Cardiac fibroblast (primary cell): ENCODE data around the gene DDX56.
"Not testable (repeated sequence)": the region's sequence is repeated elsewhere in the genome, so short reads cannot be mapped to it uniquely, and the experiment has no call there.

ENCODE experiments used
- DNase-seq, 2 donors: peaks; one replicate each; pipeline versions ENCODE4 v3.0.0 to v3.0.0-alpha.2; 2010; ENCODE audit warnings: low read depth in 2 of 2
- H3K4me3 ChIP-seq, 2 donors: replicated peaks in 1 of 2; 1 replicate in 1 of 2; 2 replicates in 1 of 2; pipeline ENCODE4 v1.5.1; 2011; ENCODE audit warnings: low read depth in 2 of 2, low read length in 2 of 2, mild to moderate bottlenecking in 2 of 2, moderate library complexity in 1 of 2
- TF ChIP-seq, protein P1 (sequence below): IDR thresholded peaks from one replicate; pipeline ENCODE4 v1.5.1; 2011; ENCODE audit warnings: low read depth, mild to moderate bottlenecking, low read length, inconsistent platforms

The DDX56 gene

DNA sequence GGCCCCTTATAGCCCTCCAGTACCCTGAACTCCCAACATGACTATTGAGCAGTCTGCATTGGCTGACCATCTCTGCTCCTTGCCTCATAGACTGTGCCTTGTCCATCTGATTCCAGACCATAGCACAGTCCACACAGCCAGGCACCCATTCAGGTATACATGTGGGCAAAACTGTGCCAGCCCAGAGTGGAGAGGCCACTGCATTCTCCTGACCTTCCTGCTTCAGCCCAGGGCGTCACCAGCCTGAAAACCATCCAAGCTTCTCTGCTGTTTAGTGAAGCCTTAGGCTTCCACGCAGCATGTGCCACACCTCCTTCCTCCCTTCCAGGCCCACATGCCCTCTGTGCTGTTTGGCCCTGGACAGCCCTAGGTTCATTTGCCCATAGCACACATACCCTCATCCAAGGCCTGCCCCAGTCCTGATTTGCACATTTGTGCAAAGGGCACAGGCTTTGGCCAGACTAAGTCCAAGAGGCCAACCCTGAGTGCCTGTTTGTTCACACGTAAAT, 10.5 kb downstream of the DDX56 start:
- DNase-seq: no peak
- TF ChIP-seq, protein P1, sequence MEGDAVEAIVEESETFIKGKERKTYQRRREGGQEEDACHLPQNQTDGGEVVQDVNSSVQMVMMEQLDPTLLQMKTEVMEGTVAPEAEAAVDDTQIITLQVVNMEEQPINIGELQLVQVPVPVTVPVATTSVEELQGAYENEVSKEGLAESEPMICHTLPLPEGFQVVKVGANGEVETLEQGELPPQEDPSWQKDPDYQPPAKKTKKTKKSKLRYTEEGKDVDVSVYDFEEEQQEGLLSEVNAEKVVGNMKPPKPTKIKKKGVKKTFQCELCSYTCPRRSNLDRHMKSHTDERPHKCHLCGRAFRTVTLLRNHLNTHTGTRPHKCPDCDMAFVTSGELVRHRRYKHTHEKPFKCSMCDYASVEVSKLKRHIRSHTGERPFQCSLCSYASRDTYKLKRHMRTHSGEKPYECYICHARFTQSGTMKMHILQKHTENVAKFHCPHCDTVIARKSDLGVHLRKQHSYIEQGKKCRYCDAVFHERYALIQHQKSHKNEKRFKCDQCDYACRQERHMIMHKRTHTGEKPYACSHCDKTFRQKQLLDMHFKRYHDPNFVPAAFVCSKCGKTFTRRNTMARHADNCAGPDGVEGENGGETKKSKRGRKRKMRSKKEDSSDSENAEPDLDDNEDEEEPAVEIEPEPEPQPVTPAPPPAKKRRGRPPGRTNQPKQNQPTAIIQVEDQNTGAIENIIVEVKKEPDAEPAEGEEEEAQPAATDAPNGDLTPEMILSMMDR: no peak
- H3K4me3 ChIP-seq: no peak overlapping the region

- H3K4me3 ChIP-seq, DNase-seq: not testable (repeated sequence)
Measured at GRCh38 chr7:44562622-44562962, 11.1 kb downstream of the DDX56 start.

DNA sequence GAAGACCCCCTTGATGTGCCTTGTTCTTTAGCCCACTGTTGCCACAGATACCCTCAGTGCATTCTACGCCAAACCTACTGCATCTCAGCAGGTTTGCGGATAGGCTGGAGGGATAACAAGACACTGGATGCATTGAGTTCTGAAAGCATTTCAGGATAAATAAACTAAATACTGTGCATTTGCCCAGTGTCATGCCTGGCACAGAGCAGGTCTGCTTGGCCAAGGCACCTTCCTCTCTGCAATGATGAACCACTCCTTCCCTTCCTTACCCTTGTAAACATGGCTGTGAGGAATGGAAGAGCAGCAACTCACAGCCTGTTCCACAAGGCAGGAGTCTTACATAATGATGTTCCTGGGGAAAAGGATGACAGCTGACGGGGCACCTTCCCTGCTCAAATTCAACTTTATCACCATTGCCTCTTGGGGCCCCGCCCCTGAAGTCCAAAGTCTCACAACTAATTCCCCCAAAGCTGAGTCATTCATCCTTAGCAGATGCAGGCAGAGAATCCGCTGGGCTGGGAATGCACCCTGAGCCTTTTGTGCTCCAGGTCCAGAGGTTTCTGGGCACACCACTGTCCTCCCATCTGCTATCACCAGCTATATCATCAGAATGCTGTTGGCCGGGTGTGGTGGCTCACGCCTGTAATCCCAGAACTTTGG, 11.6 kb downstream of the DDX56 start:
- DNase-seq: peak; percentile 47 to 69
- no peak overlapping the region for H3K4me3 ChIP-seq
- TF ChIP-seq, protein P1: no peak

DNA sequence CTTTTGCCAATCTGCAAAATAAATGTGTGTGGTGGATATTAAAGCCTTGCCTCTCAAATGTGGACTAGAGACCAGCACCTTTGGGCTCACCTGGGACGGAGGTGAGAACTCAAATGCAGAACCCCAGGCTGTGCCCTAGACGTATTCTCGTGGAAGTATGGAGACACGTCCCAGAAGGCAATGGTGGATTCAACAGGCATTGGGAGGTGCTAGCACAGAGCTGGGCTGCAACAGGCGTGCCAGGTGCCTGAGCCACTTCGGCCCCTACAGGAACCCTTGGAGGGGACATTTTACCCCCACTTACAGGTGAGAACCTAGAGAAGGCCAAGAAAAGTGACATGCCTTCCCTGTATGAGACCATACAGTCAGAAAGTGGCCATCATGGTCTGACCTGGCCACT, 12.2 kb downstream of the DDX56 start:
- H3K4me3 ChIP-seq: no peak overlapping the region
- TF ChIP-seq, protein P1: no peak
- DNase-seq: no peak

DNA sequence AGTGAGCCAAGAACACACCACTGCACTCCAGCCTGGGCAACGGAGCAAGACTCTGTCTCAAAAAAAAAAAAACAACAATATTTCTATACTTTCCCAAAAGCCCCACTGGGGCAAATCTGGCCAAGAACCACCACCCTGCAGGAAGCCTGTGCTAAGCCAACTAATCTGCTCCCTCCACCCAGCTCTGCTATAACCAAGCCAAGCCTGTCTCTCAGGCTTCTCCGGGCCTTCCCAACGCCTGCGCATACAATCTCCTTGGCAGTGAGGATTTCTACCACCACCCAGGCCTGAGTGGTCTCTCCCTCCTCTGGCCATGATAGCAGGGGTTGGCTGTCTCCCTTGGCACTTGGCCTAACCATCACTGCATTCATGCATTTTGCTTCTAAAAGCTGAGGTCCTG, 14.2 kb downstream of the DDX56 start:
- H3K4me3 ChIP-seq: no peak overlapping the region
- TF ChIP-seq, protein P1: no peak
- no peak for DNase-seq

DNA sequence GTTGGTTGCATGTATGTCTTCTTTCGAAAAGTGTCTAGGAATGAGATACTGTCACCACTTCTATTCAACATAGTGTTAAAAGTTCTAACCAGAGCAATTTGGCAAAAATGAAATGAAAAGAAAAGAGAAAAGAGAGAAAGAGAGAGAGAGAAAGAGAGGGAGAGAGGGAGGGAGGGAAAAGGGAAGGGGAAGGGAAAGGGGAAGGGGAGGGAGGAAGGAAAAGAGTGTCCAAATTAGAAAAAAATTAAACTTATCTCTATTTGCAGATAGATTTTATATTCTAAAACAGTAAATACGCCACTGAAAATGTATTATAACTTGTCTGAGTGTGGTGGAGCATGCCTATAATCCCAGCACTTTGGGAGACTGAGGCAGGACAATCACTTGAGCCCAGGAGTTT, 16.2 kb downstream of the DDX56 start:
- DNase-seq: no peak
- no peak overlapping the region for H3K4me3 ChIP-seq
- TF ChIP-seq, protein P1: no peak

DNA sequence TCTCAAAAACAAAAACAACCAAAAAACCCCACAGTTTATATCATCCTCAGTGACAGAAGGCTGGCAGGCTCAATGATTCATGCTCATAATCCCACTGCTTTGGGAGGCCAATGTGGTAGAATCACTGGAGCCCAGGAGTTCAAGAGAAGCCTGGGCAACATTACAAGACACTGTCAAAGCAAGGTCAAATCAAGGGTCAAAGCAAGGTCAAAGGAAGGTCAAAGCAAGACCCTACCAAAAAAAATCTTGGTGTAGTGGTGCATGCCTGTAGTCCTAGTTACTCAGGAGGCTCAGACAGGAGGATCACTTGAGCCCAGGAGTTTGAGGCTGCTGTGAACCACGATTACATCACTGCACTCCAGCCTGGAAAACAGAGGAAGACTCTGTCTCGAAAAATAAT, 18.4 kb downstream of the DDX56 start:
- no peak for DNase-seq
- TF ChIP-seq, protein P1: no peak
- no peak overlapping the region for H3K4me3 ChIP-seq

DNA sequence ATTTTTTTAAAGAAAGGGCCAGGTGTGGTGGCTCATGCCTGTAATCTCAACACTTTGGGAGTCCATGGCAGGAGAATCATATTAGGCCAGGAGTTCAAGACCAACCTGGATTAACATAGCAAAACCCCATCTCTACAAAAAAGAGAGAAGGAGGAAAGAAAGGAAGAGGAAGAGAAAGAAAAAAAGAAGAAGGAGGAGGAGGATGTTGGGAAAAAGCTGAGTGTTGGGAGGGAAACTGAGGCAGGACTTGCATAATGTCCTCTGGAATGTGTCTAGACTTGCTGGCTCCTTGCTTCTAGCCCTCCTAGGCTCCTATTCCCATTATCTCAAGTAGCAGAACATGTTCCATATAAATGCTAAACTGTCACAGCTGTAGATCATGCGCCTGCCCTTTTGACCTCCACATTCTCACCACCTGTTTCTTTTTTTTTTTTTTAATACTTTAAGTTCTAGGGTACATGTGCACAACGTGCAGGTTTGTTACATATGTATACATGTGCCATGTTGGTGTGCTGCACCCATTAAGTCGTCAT, 21.2 kb downstream of the DDX56 start:
- not testable (repeated sequence) for DNase-seq, H3K4me3 ChIP-seq
